Neuronal stem cell (in vitro differentiated cells): ENCODE measurements around the gene ASCC2.

Source experiments
- DNase-seq: peaks from one replicate; pipeline ENCODE4 v3.0.0-alpha.2; 2013; ENCODE audit warnings: low spot score
- H2AFZ ChIP-seq: one replicate; pipeline ENCODE4 v1.6.1; 2013; ENCODE audit warnings: mild to moderate bottlenecking, low read length, inconsistent platforms
- H2AK5ac ChIP-seq: 2 replicates; pipeline ENCODE4 v1.6.1; 2013; ENCODE audit warnings: low read depth, mild to moderate bottlenecking, inconsistent platforms, low read length, moderate library complexity, mixed read lengths
- H2BK120ac ChIP-seq: 2 replicates; pipeline ENCODE4 v1.6.1; 2013; ENCODE audit warnings: low read depth, mild to moderate bottlenecking, inconsistent platforms, low read length, moderate library complexity, mixed read lengths
- H2BK12ac ChIP-seq: one replicate; pipeline ENCODE4 v1.6.1; 2013; ENCODE audit warnings: low read length, inconsistent platforms
- H2BK15ac ChIP-seq: 2 replicates; pipeline ENCODE4 v1.6.1; 2013; ENCODE audit warnings: mild to moderate bottlenecking, low read length, inconsistent platforms, mixed read lengths
- H2BK5ac ChIP-seq: one replicate; pipeline ENCODE4 v1.6.1; 2013; ENCODE audit warnings: inconsistent platforms, mild to moderate bottlenecking, low read length, moderate library complexity
- H3K14ac ChIP-seq: one replicate; pipeline ENCODE4 v1.6.1; 2013; ENCODE audit warnings: low read length, inconsistent platforms
- H3K18ac ChIP-seq: 2 replicates; pipeline ENCODE4 v1.6.1; 2013; ENCODE audit warnings: low read length, inconsistent platforms
- H3K23ac ChIP-seq: 2 replicates; pipeline ENCODE4 v1.6.1; 2013; ENCODE audit warnings: low read depth, mild to moderate bottlenecking, mixed read lengths, low read length, inconsistent platforms; ENCODE audit not compliant: poor library complexity
- H3K27ac ChIP-seq: replicated peaks from 3 replicates; pipeline ENCODE4 v1.5.1; 2013; ENCODE audit warnings: low read length, inconsistent platforms
- H3K27me3 ChIP-seq, 3 experiments: 2 replicates each; pipeline ENCODE4 v1.6.1; 2013; ENCODE audit warnings: low read length in 3 of 3, mild to moderate bottlenecking in 2 of 3, inconsistent platforms in 1 of 3, low read depth in 1 of 3, mixed read lengths in 1 of 3, moderate library complexity in 1 of 3; ENCODE audit not compliant: control insufficient read depth in 3 of 3, insufficient read depth in 3 of 3
- H3K36me3 ChIP-seq, 2 donors: replicated peaks in 1 of 2; 2 replicates each; pipeline ENCODE4 v1.6.1; 2013; ENCODE audit warnings: low read length in 2 of 2; ENCODE audit not compliant: control insufficient read depth in 2 of 2, insufficient read depth in 2 of 2
- H3K4ac ChIP-seq: 2 replicates; pipeline ENCODE4 v1.6.1; 2013; ENCODE audit warnings: inconsistent platforms, mild to moderate bottlenecking, low read length, moderate library complexity
- H3K4me1 ChIP-seq, 2 donors: 1 replicate in 1 of 2; 2 replicates in 1 of 2; pipeline ENCODE4 v1.6.1; 2013; ENCODE audit warnings: low read length in 2 of 2, low read depth in 1 of 2; ENCODE audit not compliant: control insufficient read depth in 2 of 2, insufficient read depth in 1 of 2
- H3K4me2 ChIP-seq: one replicate; pipeline ENCODE4 v1.6.1; 2013; ENCODE audit warnings: mild to moderate bottlenecking, low read length, inconsistent platforms; ENCODE audit not compliant: insufficient read depth, poor library complexity, severe bottlenecking
- H3K4me3 ChIP-seq, 2 donors: 2 replicates each; pipeline ENCODE4 v1.5.1; 2013; ENCODE audit warnings: low read length in 2 of 2, mild to moderate bottlenecking in 2 of 2, inconsistent platforms in 1 of 2, moderate library complexity in 1 of 2
- H3K79me1 ChIP-seq: one replicate; pipeline ENCODE4 v1.6.1; 2013; ENCODE audit warnings: low read depth, mild to moderate bottlenecking, inconsistent platforms, low read length, moderate library complexity
- H3K9ac ChIP-seq: one replicate; pipeline ENCODE4 v1.6.1; 2013; ENCODE audit warnings: mild to moderate bottlenecking, low read depth, low read length, inconsistent platforms; ENCODE audit not compliant: poor library complexity
- H3K9me3 ChIP-seq, 2 donors: replicated peaks in 1 of 2; 2 replicates each; pipeline versions ENCODE3 to v1.6.1; 2013; ENCODE audit warnings: low read length in 2 of 2, mild to moderate bottlenecking in 2 of 2, inconsistent platforms in 1 of 2, low read depth in 1 of 2, mixed read lengths in 1 of 2, moderate library complexity in 1 of 2; ENCODE audit not compliant: control insufficient read depth in 2 of 2, insufficient read depth in 1 of 2
- H4K8ac ChIP-seq: one replicate; pipeline ENCODE4 v1.6.1; 2013; ENCODE audit warnings: low read depth, mild to moderate bottlenecking, inconsistent platforms, low read length, moderate library complexity
- H4K91ac ChIP-seq: one replicate; pipeline ENCODE4 v1.6.1; 2013; ENCODE audit warnings: low read length, low read depth, mild to moderate bottlenecking, inconsistent platforms; ENCODE audit not compliant: poor library complexity
- WGBS, 2 donors: extraction: QIAGEN DNeasy Blood & Tissue Kit; methylation state at CpG; one replicate each; pipeline ENCODE4 v1.1.7; 2013; ENCODE audit warnings: missing lambda C conversion rate in 2 of 2, mixed read lengths in 1 of 2; ENCODE audit not compliant: insufficient read length in 2 of 2, insufficient replicate concordance in 1 of 2; ENCODE audit errors: extremely low coverage in 2 of 2; 5-methylcytosine and 5-hydroxymethylcytosine counted together

The ASCC2 gene

GRCh38 chr22:29803190-29803589 is 34.9 kb downstream of the ASCC2 start:
- WGBS, 2 donors, result no CpG with 5 or more reads among the region's 2 CpGs
- Histone ChIP-seq H3K4ac (no peak overlapping the region), H3K36me3 (peaks cover 33 to 97% of the 10 kb centered on the region in 2 donors)

GRCh38 chr22:29801796-29802195 is 36.3 kb downstream of the ASCC2 start:
- H4K8ac ChIP-seq, result no peak overlapping the region
- H3K79me1 ChIP-seq, result no peaks in the 10 kb centered on the region
- no peak overlapping the region for H2BK120ac ChIP-seq
- H3K4ac ChIP-seq, result no peak overlapping the region
- H2BK12ac ChIP-seq, result no peak overlapping the region
- H3K23ac ChIP-seq, result no peak overlapping the region
- no peaks in the 10 kb centered on the region for H3K27me3 ChIP-seq
- H3K9me3 ChIP-seq, result no peaks in the 10 kb centered on the region
- DNase-seq, result no peak
- H3K36me3 ChIP-seq, result peaks cover 29 to 96% of the 10 kb centered on the region in 2 donors
- no peak overlapping the region for H2AFZ ChIP-seq
- no peak overlapping the region for H2AK5ac ChIP-seq
- H3K14ac ChIP-seq, result no peak overlapping the region
- WGBS, 2 donors, result no CpG with 5 or more reads among the region's 8 CpGs
- H2BK5ac ChIP-seq, result no peak overlapping the region
- peak overlapping the region in 1 of 2 donors; percentile 4 for H3K4me3 ChIP-seq
- no peak overlapping the region for H3K18ac ChIP-seq
- peaks cover 0 to 10% of the 10 kb centered on the region in 2 donors for H3K4me1 ChIP-seq
- no peak overlapping the region for H4K91ac ChIP-seq
- H3K27ac ChIP-seq, result no peak overlapping the region
- no peak overlapping the region for H3K9ac ChIP-seq
- no peak overlapping the region for H2BK15ac ChIP-seq
- H3K4me2 ChIP-seq, result no peak overlapping the region

More at GRCh38 chr22:29803190-29803589, 34.9 kb downstream of the ASCC2 start:
- Histone ChIP-seq H3K23ac (no peak overlapping the region), H2BK5ac (no peak overlapping the region), H3K18ac (no peak overlapping the region), H2BK12ac (no peak overlapping the region), H3K79me1 (no peaks in the 10 kb centered on the region), H2BK15ac (no peak overlapping the region), H3K27me3 (no peaks in the 10 kb centered on the region), H2AFZ (no peak overlapping the region), H3K9ac (no peak overlapping the region), H3K4me2 (no peak overlapping the region), H4K91ac (no peak overlapping the region), H3K14ac (no peak overlapping the region), H2BK120ac (no peak overlapping the region), H3K27ac (no peak overlapping the region), H2AK5ac (no peak overlapping the region), H3K9me3 (no peaks in the 10 kb centered on the region), H3K4me3 (no peak overlapping the region), H4K8ac (no peak overlapping the region), H3K4me1 (peaks cover 0 to 10% of the 10 kb centered on the region in 2 donors)
- no peak for DNase-seq

GRCh38 chr22:29801153-29801552 is 36.9 kb downstream of the ASCC2 start:
- Histone ChIP-seq H3K14ac (no peak overlapping the region), H2BK15ac (no peak overlapping the region), H3K9me3 (no peaks in the 10 kb centered on the region), H2BK5ac (no peak overlapping the region), H3K79me1 (no peaks in the 10 kb centered on the region), H3K4me1 (peaks cover 0 to 10% of the 10 kb centered on the region in 2 donors), H2AFZ (no peak overlapping the region), H3K9ac (no peak overlapping the region), H4K91ac (no peak overlapping the region), H3K18ac (no peak overlapping the region), H3K23ac (no peak overlapping the region), H4K8ac (no peak overlapping the region), H2AK5ac (no peak overlapping the region), H3K27ac (peak overlapping the region; percentile 3), H3K4me3 (no peak overlapping the region), H3K27me3 (no peaks in the 10 kb centered on the region), H3K4ac (no peak overlapping the region), H2BK12ac (no peak overlapping the region), H3K36me3 (peaks cover 26 to 94% of the 10 kb centered on the region in 2 donors), H3K4me2 (no peak overlapping the region), H2BK120ac (no peak overlapping the region)
- WGBS, 2 donors, result no CpG with 5 or more reads among the region's 5 CpGs
- peak; percentile 8 for DNase-seq

- Histone ChIP-seq H4K8ac (no peak overlapping the region), H3K9me3 (no peaks in the 10 kb centered on the region), H2BK15ac (no peak overlapping the region), H3K23ac (no peak overlapping the region), H2BK5ac (no peak overlapping the region), H3K9ac (no peak overlapping the region), H3K4me1 (peaks cover 0 to 10% of the 10 kb centered on the region in 2 donors), H3K4ac (no peak overlapping the region), H3K27me3 (no peaks in the 10 kb centered on the region), H3K79me1 (no peaks in the 10 kb centered on the region), H3K18ac (no peak overlapping the region), H3K36me3 (peaks cover 14 to 92% of the 10 kb centered on the region in 2 donors), H4K91ac (no peak overlapping the region), H3K4me2 (no peak overlapping the region), H2AK5ac (no peak overlapping the region), H3K4me3 (no peak overlapping the region), H3K14ac (no peak overlapping the region), H3K27ac (no peak overlapping the region), H2AFZ (no peak overlapping the region), H2BK120ac (no peak overlapping the region), H2BK12ac (no peak overlapping the region)
- no peak for DNase-seq
- WGBS, 2 donors, result no CpG with 5 or more reads among the region's 8 CpGs
Measured at GRCh38 chr22:29799217-29799680, 38.8 kb downstream of the ASCC2 start.
